HG03196 (cell line): ENCODE results near the gene PCP2.

Experiments
- ATAC-seq: cut with Tn5 transposase; IDR thresholded peaks from one replicate; pipeline ENCODE4 v1.9.1; 2021; ENCODE audit not compliant: unreplicated experiment

PCP2 gene

GRCh38 chr19:7640803-7641202 is 7.3 kb upstream of the PCP2 start:
- ATAC-seq, result no peak

- ATAC-seq, result no peak
Observed at GRCh38 chr19:7639863-7640348, 6.4 kb upstream of the PCP2 start.

- ATAC-seq, result no peak
Observed at GRCh38 chr19:7638802-7639465, 5.4 kb upstream of the PCP2 start.

DNA sequence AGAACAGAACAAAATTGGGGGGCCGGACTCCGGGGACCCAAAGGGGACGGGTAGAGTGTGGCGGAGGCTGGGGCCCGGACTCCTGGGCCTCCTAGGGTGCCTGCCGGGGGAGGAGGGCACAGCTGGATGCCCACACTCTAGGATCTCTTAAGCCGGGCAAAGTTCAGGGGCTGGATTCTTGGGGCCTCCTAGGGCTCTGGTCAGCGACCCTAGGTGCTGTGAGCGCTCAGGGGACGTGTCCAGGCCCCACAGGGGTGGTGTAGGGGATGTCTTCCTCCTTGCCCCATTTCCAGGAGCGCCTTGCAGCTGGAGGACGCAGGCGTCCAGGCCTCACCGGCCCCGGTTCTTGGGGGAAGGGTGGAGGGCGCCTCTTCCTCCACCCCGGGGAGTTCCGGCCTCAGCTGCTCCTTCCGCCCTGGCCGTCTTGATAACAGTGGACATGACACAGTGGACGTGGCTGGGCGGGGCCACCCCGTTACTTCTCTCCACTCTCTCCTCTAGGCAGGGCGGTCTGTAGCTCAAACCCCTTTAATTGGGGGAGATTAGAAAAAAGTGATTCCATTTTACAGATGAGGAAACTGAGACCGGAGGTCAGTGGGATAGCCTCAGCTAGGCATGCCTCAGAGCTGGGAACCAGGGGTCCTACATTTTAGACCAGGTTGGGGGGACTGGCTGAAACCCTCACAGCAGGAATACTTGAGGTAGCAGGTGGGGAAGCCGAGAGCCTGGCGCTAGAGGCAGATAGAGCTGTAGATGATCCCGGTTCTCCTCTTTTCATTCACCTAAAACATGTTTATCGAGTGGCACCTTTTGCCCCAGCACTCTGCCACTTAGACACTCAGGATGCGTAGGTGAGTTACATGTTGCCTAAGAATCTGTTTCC is 4.1 kb upstream of the PCP2 start:
- peak; percentile 16 for ATAC-seq

GRCh38 chr19:7636691-7637373 is 3.3 kb upstream of the PCP2 start, which contains the start of gene STXBP2:
Gene STXBP2, plus strand, starts transcription at chr19:7637110. Its CDS starts 40 bp downstream, at chr19:7637150.
- ATAC-seq, result peak; percentile 41

DNA sequence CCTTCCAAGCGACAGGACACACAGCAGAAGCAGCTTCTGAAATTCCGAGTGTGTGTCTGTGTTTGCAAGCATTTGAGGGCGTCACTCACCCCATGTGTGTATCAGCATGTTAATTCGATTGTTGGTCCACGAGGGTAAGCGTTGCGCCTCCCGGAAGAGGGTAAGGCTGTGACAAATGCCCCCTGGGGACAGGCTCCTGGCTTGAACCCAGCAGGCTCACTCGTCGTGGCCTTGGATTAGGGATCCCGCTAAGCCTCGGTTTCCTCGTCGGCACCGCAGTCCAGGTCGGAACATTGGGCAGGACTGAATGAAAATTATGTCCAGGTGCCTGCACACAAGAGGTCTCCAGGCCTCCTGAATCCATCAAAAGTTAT is 2.8 kb upstream of the PCP2 start:
- ATAC-seq, result no peak

DNA sequence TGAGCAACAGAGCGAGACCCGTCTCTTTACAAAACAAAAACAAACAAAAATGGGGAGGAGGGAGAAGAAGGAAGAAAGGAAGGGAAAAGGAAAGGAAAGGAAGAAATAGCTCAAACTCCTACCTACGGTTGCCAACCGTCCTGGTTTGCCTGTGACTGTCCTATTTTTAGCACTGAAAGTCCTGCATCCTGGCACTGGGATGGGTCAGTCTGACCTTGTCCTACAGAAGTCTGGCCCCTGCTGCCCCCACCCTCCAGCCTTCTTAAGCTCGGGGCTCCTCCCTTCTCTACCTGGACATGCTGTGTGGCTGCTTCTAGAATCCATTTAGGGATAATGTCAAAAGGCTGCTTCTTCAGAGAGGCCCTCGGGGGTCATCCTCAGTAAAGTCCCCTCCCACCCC is 2.2 kb upstream of the PCP2 start:
- ATAC-seq, result no peak

DNA sequence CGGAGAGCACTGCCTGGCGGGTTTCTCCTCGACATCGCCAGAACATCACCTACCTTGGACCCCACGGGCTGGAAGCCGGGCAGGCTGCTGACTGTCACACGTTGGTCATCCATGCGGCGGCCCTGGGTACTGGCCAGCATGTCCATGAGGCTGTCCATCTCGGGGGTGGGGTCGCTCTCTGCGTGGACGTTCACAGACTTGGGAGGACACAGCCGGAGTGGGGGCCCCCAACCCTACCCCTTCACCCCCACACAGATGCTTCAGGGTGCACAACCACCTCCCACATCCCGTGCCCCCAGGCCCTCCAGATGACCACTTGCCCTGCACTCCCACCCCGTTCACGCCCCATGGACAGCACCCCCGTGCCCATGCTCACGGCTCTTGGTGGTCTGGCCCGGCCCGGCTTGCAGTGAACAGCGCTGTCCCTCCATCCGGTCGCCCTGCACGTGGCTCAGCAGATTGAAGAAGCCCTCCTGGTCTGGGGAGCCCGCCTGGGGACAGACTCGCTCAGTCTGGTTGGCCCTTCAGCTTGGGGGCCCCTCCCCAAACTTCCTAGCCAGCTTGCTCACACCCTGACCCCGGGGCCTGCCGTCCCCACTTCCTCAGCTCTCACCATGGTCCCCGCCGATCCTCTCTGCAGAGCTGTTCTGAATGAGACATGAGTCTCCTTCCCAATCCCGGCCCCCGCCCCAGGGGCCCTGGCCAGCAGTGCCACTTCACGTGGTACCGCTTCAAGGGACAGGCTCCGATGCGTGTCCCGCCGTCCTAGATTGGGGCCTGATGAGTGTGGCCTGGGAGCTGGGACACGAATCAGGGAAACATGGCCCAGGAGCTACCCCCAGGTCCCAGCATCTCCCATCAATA is 947 bp downstream of the PCP2 start:
- ATAC-seq, result no peak

DNA sequence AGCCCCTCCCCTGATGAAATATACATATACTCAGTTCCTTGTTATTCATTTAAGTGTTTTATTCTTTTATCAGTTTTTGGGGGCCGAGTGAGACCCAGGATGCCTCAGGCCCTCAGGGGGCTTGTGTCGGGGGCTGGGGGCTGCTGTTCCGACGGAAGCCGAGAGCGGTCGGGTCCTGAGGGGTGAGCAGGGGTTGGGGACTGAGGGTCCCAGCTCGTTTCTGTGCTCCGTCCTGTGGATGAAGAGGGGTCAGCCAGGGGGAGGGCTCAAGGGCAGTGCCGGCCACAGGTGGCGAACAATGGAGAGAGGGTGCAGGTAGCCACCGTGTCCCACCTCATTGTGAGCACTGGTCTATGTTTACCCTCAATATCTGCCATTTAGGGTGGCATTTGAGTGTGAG is 1.9 kb downstream of the PCP2 start:
- no peak for ATAC-seq

GRCh38 chr19:7629347-7630054 is 4.0 kb downstream of the PCP2 start, which contains the start of the genes PET100 and XAB2:
Gene PET100, plus strand, starts transcription at chr19:7629793. Its CDS starts 41 bp downstream, at chr19:7629834.
Gene XAB2, minus strand, starts transcription at chr19:7629545. Its CDS starts 18 bp downstream, at chr19:7629527.
- peak; percentile 88 for ATAC-seq

- no peak for ATAC-seq
Observed at GRCh38 chr19:7628589-7629311, 4.8 kb downstream of the PCP2 start.

- ATAC-seq, result no peak
Observed at GRCh38 chr19:7627166-7627565, 6.4 kb downstream of the PCP2 start.

DNA sequence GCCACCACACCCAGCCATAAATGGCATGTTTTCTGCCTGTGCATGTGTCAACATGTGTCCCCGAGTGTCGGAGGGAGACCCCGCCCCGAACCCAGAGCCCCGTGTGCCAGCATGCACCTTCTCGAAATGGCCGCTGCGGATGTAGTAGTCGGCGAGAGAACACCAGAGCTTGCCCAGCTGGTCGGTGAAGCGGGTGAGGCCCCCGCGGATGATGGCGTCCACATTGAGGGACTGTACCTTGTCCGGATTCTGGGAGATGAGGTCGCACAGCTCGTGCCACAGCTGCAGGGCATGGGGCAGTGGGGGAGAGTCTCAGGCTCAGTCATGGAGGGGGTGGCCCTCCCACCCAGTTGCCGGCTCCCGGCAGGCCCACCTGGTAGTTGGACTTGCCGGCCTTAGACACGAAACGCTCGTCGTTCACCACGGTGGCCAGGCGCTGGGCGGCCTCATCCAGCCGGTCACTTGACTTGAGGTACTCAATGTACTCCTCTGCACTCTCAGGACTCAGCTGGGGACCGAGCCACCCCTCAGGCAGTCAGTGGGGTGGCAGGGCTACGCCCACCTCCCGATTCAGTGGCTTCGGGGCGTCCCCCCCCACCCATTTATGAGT is 7.7 kb downstream of the PCP2 start:
- no peak for ATAC-seq

GRCh38 chr19:7624810-7625209 is 8.7 kb downstream of the PCP2 start:
- ATAC-seq, result no peak

DNA sequence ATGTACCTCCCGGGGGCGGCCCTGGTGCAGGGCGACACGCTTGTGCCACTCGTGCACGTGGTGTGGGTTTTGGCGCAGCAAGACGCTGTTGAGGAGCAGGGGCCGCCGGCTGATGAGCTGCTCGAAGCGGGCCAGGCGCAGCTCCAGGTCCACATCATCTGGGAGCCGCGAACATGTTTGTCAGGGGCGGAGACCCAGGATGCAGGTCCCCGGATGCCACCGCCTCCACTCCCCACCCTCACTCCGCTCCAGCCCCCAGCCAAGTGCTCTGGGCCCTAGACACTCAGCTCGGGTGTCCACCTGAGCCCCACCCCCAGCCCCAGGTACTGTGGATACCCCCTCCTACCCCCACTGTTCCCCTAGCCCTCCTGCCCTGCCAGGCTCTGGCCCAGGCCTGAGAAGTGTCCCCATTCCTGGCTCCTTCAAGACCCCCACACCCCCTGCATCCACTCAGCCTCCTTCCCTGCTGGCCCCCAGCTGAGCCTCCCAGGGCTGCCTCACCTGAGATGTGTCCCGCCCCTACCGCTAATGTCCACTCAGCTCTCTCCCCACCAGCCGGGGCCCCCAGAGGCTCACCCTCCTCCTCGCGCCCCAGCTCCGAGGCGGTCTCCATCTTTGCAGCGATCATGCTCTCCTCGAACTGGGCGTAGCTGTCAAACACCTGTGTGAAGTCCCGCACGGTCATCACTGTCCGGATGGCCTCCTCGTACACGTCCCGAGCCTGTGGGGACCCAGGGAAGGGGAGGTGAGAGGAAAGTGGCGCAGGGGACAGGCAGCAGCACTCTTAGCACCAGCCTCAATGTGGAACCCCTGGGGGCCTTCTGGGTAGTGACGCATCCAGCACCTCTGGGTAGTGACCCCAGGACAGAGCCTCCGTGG is 9.6 kb downstream of the PCP2 start:
- ATAC-seq, result no peak

- ATAC-seq, result no peak
Observed at GRCh38 chr19:7622933-7623685, 10.4 kb downstream of the PCP2 start.
